ENCODE data around the gene PHF21B.

PHF21B gene

GRCh38 chr22:44986926-44987325 lies 22.9 kb downstream of the PHF21B start:
- no peaks in the 10 kb centered on the region for H3K79me2 ChIP-seq (ENCODE audit: insufficient read depth, low read length)
- no peak overlapping the region for H3K9ac ChIP-seq (ENCODE audit: low read length)

GRCh38 chr22:44985906-44986527 lies 23.8 kb downstream of the PHF21B start:
- Histone ChIP-seq H3K9me3 (ENCODE audit: low read length) (no peaks in the 10 kb centered on the region), H3K9ac (ENCODE audit: low read length) (no peak overlapping the region), H3K79me2 (ENCODE audit: insufficient read depth, low read length) (no peaks in the 10 kb centered on the region), H3K4me3 (ENCODE audit: low read depth, low read length, poor library complexity, severe bottlenecking) (no peak overlapping the region), H3K4me2 (ENCODE audit: low read length) (no peak overlapping the region), H3F3A (ENCODE audit: insufficient read depth, low read length) (no peaks in the 10 kb centered on the region), H3K9me2 (ENCODE audit: low read depth, low read length) (no peaks in the 10 kb centered on the region), H3K27ac (ENCODE audit: low read depth, low read length, poor library complexity, severe bottlenecking) (no peak overlapping the region), H2AFZ (ENCODE audit: low read length) (no peak overlapping the region), H3K4me1 (ENCODE audit: insufficient read depth, low read length, severe bottlenecking) (no peaks in the 10 kb centered on the region), H3K27me3 (ENCODE audit: insufficient read depth, low read length) (no peaks in the 10 kb centered on the region), H3K36me3 (ENCODE audit: insufficient read depth, low read length) (no peaks in the 10 kb centered on the region), H4K20me1 (ENCODE audit: insufficient read depth, low read length) (no peaks in the 10 kb centered on the region)
- TF ChIP-seq CTCF (IDR thresholded peaks at IDR 0.05; ENCODE audit: low read length) (no peak), EZH2 (IDR thresholded peaks at IDR 0.05; ENCODE audit: borderline replicate concordance, low read length) (no peak)

More at GRCh38 chr22:44986926-44987325, 22.9 kb downstream of the PHF21B start:
- Histone ChIP-seq H3K9me2 (ENCODE audit: low read depth, low read length) (no peaks in the 10 kb centered on the region), H3K4me1 (ENCODE audit: insufficient read depth, low read length, severe bottlenecking) (no peaks in the 10 kb centered on the region), H2AFZ (ENCODE audit: low read length) (no peak overlapping the region), H3K9me3 (ENCODE audit: low read length) (no peaks in the 10 kb centered on the region), H3K4me3 (ENCODE audit: low read depth, low read length, poor library complexity, severe bottlenecking) (no peak overlapping the region), H3K27me3 (ENCODE audit: insufficient read depth, low read length) (no peaks in the 10 kb centered on the region), H3K4me2 (ENCODE audit: low read length) (no peak overlapping the region), H3F3A (ENCODE audit: insufficient read depth, low read length) (no peaks in the 10 kb centered on the region), H3K27ac (ENCODE audit: low read depth, low read length, poor library complexity, severe bottlenecking) (no peak overlapping the region), H4K20me1 (ENCODE audit: insufficient read depth, low read length) (no peaks in the 10 kb centered on the region), H3K36me3 (ENCODE audit: insufficient read depth, low read length) (no peaks in the 10 kb centered on the region)
- no peak for TF ChIP-seq CTCF (IDR thresholded peaks at IDR 0.05; ENCODE audit: low read length)
- TF ChIP-seq EZH2 (IDR thresholded peaks at IDR 0.05; ENCODE audit: borderline replicate concordance, low read length): no peak

GRCh38 chr22:44983878-44984482 lies 25.8 kb downstream of the PHF21B start:
- no peak overlapping the region for H3K4me2 ChIP-seq (ENCODE audit: low read length)
- H3K27ac ChIP-seq (ENCODE audit: low read depth, low read length, poor library complexity, severe bottlenecking): no peak overlapping the region
- H3K4me3 ChIP-seq (ENCODE audit: low read depth, low read length, poor library complexity, severe bottlenecking): no peak overlapping the region
- H3K79me2 ChIP-seq (ENCODE audit: insufficient read depth, low read length): no peaks in the 10 kb centered on the region
- H3K9me3 ChIP-seq (ENCODE audit: low read length): no peaks in the 10 kb centered on the region
- TF ChIP-seq CTCF (IDR thresholded peaks at IDR 0.05; ENCODE audit: low read length): no peak
- no peak for TF ChIP-seq EZH2 (IDR thresholded peaks at IDR 0.05; ENCODE audit: borderline replicate concordance, low read length)
- H3K9me2 ChIP-seq (ENCODE audit: low read depth, low read length): no peaks in the 10 kb centered on the region
- no peaks in the 10 kb centered on the region for H3F3A ChIP-seq (ENCODE audit: insufficient read depth, low read length)
- H3K36me3 ChIP-seq (ENCODE audit: insufficient read depth, low read length): no peaks in the 10 kb centered on the region
- no peaks in the 10 kb centered on the region for H3K27me3 ChIP-seq (ENCODE audit: insufficient read depth, low read length)
- H2AFZ ChIP-seq (ENCODE audit: low read length): no peak overlapping the region
- H3K4me1 ChIP-seq (ENCODE audit: insufficient read depth, low read length, severe bottlenecking): no peaks in the 10 kb centered on the region
- no peaks in the 10 kb centered on the region for H4K20me1 ChIP-seq (ENCODE audit: insufficient read depth, low read length)
- no peak overlapping the region for H3K9ac ChIP-seq (ENCODE audit: low read length)
